Neutrophil (primary cell): ENCODE results near the gene DNMT3L.

Experiments used
- H3K27ac ChIP-seq: fragments of 200-600 bp; sonication (generic); 2 replicates; pipeline ENCODE4 v1.5.1; 2016; ENCODE audit warnings: mild to moderate bottlenecking, moderate library complexity
- H3K27me3 ChIP-seq: fragments of 200-600 bp; sonication (generic); 2 replicates; pipeline ENCODE4 v1.6.0; 2016; ENCODE audit warnings: mild to moderate bottlenecking
- H3K36me3 ChIP-seq: fragments of 200-600 bp; sonication (generic); 2 replicates; pipeline ENCODE4 v1.5.1; 2017
- H3K4me1 ChIP-seq, 2 experiments: fragments of 200-600 bp in 1 of 2; sonication (generic) in 1 of 2; 1 replicate in 1 of 2; 2 replicates in 1 of 2; pipeline versions ENCODE4 v1.5.1 to v1.6.1; 2013 to 2016; ENCODE audit warnings: low read depth in 1 of 2, low read length in 1 of 2, mild to moderate bottlenecking in 1 of 2, moderate library complexity in 1 of 2; ENCODE audit not compliant: control insufficient read depth in 1 of 2, insufficient read depth in 1 of 2
- H3K4me3 ChIP-seq, 2 experiments: fragments of 200-600 bp in 1 of 2; sonication (generic) in 1 of 2; 1 replicate in 1 of 2; 2 replicates in 1 of 2; pipeline ENCODE4 v1.5.1; 2013 to 2016; ENCODE audit warnings: low read depth in 1 of 2, low read length in 1 of 2, mild to moderate bottlenecking in 1 of 2, moderate library complexity in 1 of 2
- H3K9me3 ChIP-seq: fragments of 200-600 bp; sonication (generic); 2 replicates; pipeline ENCODE4 v1.5.1; 2016
- CTCF ChIP-seq: fragments of 200-600 bp; sonication (generic); IDR thresholded peaks from 2 replicates; pipeline ENCODE4 v1.5.1; 2016; ENCODE audit warnings: antibody characterized with exemption

DNMT3L gene

GRCh38 chr21:44293551-44294231, 32.0 kb upstream of the DNMT3L start:
- no peaks in the 10 kb centered on the region for H3K9me3 ChIP-seq
- H3K4me1 ChIP-seq: peaks cover 8 to 10% of the 10 kb centered on the region in 2 experiments
- no peak overlapping the region for H3K27ac ChIP-seq
- H3K4me3 ChIP-seq: no peak overlapping the region
- H3K27me3 ChIP-seq: peaks cover 41% of the 10 kb centered on the region
- TF ChIP-seq CTCF: no peak
- no peaks in the 10 kb centered on the region for H3K36me3 ChIP-seq

- Histone ChIP-seq H3K36me3 (no peaks in the 10 kb centered on the region), H3K4me1 (peaks cover 4 to 5% of the 10 kb centered on the region in 2 experiments), H3K4me3 (no peak overlapping the region), H3K27me3 (peaks cover 33% of the 10 kb centered on the region), H3K9me3 (no peaks in the 10 kb centered on the region), H3K27ac (no peak overlapping the region)
- no peak for TF ChIP-seq CTCF
These were observed 31.1 kb upstream of the DNMT3L start for GRCh38 chr21:44292812-44293195.

GRCh38 chr21:44291936-44292811, 30.5 kb upstream of the DNMT3L start:
- Histone ChIP-seq H3K9me3 (no peaks in the 10 kb centered on the region), H3K4me3 (no peak overlapping the region), H3K36me3 (no peaks in the 10 kb centered on the region), H3K27ac (no peak overlapping the region), H3K4me1 (no peaks in the 10 kb centered on the region), H3K27me3 (peaks cover 29% of the 10 kb centered on the region)
- TF ChIP-seq CTCF: no peak

- no peak overlapping the region for H3K27ac ChIP-seq
- no peak for TF ChIP-seq CTCF
- no peak overlapping the region for H3K4me3 ChIP-seq
- H3K4me1 ChIP-seq: no peaks in the 10 kb centered on the region
- H3K36me3 ChIP-seq: no peaks in the 10 kb centered on the region
- H3K27me3 ChIP-seq: peaks cover 29% of the 10 kb centered on the region
- no peaks in the 10 kb centered on the region for H3K9me3 ChIP-seq
These were observed 29.6 kb upstream of the DNMT3L start for GRCh38 chr21:44291078-44291935.

GRCh38 chr21:44290327-44291077, 28.8 kb upstream of the DNMT3L start:
- H3K4me1 ChIP-seq: no peaks in the 10 kb centered on the region
- no peak overlapping the region for H3K4me3 ChIP-seq
- no peak overlapping the region for H3K27ac ChIP-seq
- no peaks in the 10 kb centered on the region for H3K9me3 ChIP-seq
- no peaks in the 10 kb centered on the region for H3K36me3 ChIP-seq
- H3K27me3 ChIP-seq: peaks cover 29% of the 10 kb centered on the region
- no peak for TF ChIP-seq CTCF
